Peyer's patch (tissue), 4 donors: ENCODE results near the gene SMAP1. TPM values are rescaled to one million over a fixed set of nuclear protein-coding genes. Genes with fewer than 3 reads are reported as not detected.

Experiments used
- DNase-seq, 3 donors: peaks; one replicate each; pipeline ENCODE4 v3.0.0-alpha.2; 2017 to 2019
- H3K27ac ChIP-seq, 4 donors: fragments of 200-600 bp; sonication (generic); one replicate each; pipeline ENCODE4 v1.5.1; 2016 to 2019
- H3K27me3 ChIP-seq, 2 donors: fragments of 200-600 bp; sonication (generic); one replicate each; pipeline ENCODE4 v1.5.1; 2019
- H3K36me3 ChIP-seq, 3 donors: fragments of 200-600 bp; sonication (generic); one replicate each; pipeline ENCODE4 v1.5.1; 2016 to 2019
- H3K4me1 ChIP-seq, 4 donors: fragments of 200-600 bp; sonication (generic); one replicate each; pipeline ENCODE4 v1.5.1; 2016 to 2019
- H3K4me3 ChIP-seq, 4 donors: fragments of 200-600 bp; sonication (generic); 1 replicate in 3 of 4; 2 replicates in 1 of 4; pipeline ENCODE4 v1.5.1; 2016 to 2019; ENCODE audit warnings: mild to moderate bottlenecking in 1 of 4
- H3K9me3 ChIP-seq, 4 donors: fragments of 200-600 bp; sonication (generic); one replicate each; pipeline ENCODE4 v1.5.1; 2016 to 2019; ENCODE audit warnings: mild to moderate bottlenecking in 1 of 4
- POLR2A ChIP-seq, 2 donors: fragments of 450-650 bp; IDR thresholded peaks; one replicate each; pipeline ENCODE4 v1.5.1; 2017; ENCODE audit warnings: antibody characterized with exemption in 2 of 2, mild to moderate bottlenecking in 2 of 2, moderate library complexity in 2 of 2
- total RNA-seq, 4 donors: library from RNA; depleted of rRNA; stranded (reverse); fragments of >200 nt; gene quantifications; one replicate each; pipeline ENCODE4 v1.1.0, GENCODE V29; 2016
- TF ChIP-seq, protein P1 (sequence below), 6 experiments: fragments of 450-650 bp in 4 of 6; fragments of 200-600 bp in 2 of 6; sonication (generic) in 1 of 6; IDR thresholded peaks; one replicate each; pipeline ENCODE4 v1.5.1; 2017 to 2019; ENCODE audit warnings: antibody characterized with exemption in 6 of 6, mild to moderate bottlenecking in 3 of 6, moderate library complexity in 1 of 6

The SMAP1 gene
- total RNA-seq, 4 donors from 2014 or later: 23.1 to 48.9 (median 42.1) TPM

- H3K4me1 ChIP-seq: no peaks in the 10 kb centered on the region
- no peak overlapping the region for H3K4me3 ChIP-seq
- H3K27ac ChIP-seq: no peak overlapping the region
- no peaks in the 10 kb centered on the region for H3K9me3 ChIP-seq
- DNase-seq: no peak
- TF ChIP-seq, protein P1, sequence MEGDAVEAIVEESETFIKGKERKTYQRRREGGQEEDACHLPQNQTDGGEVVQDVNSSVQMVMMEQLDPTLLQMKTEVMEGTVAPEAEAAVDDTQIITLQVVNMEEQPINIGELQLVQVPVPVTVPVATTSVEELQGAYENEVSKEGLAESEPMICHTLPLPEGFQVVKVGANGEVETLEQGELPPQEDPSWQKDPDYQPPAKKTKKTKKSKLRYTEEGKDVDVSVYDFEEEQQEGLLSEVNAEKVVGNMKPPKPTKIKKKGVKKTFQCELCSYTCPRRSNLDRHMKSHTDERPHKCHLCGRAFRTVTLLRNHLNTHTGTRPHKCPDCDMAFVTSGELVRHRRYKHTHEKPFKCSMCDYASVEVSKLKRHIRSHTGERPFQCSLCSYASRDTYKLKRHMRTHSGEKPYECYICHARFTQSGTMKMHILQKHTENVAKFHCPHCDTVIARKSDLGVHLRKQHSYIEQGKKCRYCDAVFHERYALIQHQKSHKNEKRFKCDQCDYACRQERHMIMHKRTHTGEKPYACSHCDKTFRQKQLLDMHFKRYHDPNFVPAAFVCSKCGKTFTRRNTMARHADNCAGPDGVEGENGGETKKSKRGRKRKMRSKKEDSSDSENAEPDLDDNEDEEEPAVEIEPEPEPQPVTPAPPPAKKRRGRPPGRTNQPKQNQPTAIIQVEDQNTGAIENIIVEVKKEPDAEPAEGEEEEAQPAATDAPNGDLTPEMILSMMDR (IDR thresholded peaks at IDR 0.05): no peak
- no peak for TF ChIP-seq POLR2A (IDR thresholded peaks at IDR 0.05)
- no peaks in the 10 kb centered on the region for H3K27me3 ChIP-seq
- peaks cover 0 to 3% (median 0%) of the 10 kb centered on the region in 3 donors for H3K36me3 ChIP-seq
These were observed 176.6 kb downstream of the SMAP1 start for GRCh38 chr6:70844301-70844700.

DNA sequence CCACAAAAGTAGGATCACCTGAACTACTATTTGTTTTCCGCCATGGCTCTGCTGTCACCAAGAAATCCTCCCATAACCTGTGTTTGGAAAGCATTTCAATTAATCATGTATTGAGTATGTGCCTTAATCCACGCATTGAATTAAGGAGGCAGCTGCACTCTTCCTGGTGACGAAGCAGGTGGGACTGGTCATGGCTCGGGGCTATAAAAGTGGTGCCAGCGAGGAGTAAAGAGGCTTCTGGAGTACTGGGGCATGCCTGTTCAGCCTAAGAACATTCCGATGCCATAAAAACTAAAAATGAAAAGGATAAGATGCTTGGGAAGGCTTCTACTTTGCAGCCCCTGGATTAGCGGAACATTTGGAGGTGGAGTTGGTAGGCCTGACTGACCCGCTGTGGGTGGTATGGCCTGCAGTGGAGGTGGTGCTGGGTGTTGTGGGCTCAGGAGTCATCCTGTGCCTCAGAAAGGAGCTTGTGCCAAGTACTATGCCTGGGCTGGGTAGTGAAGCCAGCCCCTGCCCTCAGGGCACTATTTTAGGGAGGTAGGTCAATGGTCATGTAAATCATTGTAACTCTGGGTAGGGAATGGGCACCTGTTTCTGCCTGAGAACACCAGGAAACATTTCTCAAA lies 178.6 kb downstream of the SMAP1 start:
- TF ChIP-seq, protein P1 (IDR thresholded peaks at IDR 0.05): no peak
- TF ChIP-seq POLR2A (IDR thresholded peaks at IDR 0.05): no peak

DNA sequence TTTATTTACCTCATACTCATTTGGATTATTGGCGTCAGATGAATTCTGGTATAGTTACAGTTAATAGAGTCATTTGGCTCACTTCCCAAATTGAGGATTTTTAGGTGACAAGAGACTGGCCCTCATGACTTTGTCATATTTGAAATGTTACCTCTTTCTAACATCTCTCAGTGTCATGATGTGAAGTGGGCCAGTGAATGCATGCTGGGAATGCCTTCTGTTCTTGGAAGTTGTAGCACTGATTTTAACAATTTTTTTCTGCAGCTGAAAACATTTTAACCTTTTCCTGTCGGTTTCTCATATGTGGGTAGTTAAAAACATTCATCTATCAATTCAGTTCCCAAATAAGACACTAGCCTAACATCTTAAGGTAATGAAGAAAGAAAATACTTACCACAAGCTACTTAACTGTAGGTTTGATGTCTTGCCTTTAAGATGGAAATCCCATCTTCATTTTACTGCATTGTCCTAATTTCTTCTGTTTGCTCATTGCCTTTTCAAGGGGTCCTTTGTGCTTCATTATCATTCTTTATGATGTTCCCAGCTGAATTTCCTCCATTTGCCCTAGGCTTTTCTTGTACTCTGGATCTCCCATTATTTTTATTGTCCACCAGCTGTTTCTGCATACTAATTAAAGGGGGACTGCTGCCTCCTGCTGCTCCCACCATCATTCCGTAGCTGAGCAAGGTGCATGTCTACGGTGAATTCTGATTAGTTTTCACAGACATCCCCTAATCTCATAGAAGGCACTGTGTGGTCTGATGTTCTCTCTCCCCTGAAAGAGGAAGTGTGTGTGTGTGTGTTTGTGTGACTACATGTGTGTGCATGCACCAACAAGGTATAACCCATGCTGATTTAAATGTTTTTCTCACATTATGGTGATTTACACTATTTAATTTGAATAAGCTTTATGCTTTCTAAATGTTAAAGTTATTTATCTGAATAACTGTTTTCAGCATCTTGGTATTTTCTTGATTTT lies 179.7 kb downstream of the SMAP1 start:
- peaks cover 0 to 3% (median 0%) of the 10 kb centered on the region in 3 donors for H3K36me3 ChIP-seq
- H3K27ac ChIP-seq: no peak overlapping the region
- no peaks in the 10 kb centered on the region for H3K27me3 ChIP-seq
- H3K4me3 ChIP-seq: no peak overlapping the region
- no peaks in the 10 kb centered on the region for H3K4me1 ChIP-seq
- no peaks in the 10 kb centered on the region for H3K9me3 ChIP-seq
- TF ChIP-seq, protein P1 (IDR thresholded peaks at IDR 0.05): no peak
- no peak for TF ChIP-seq POLR2A (IDR thresholded peaks at IDR 0.05)
- DNase-seq: no peak

More for the DNA sequence above, 178.6 kb downstream of the SMAP1 start:
- DNase-seq: no peak
- Histone ChIP-seq H3K4me1 (no peaks in the 10 kb centered on the region), H3K9me3 (no peaks in the 10 kb centered on the region), H3K4me3 (no peak overlapping the region), H3K27ac (no peak overlapping the region), H3K36me3 (peaks cover 0 to 3% (median 0%) of the 10 kb centered on the region in 3 donors), H3K27me3 (no peaks in the 10 kb centered on the region)

GRCh38 chr6:70849348-70850069 lies 181.8 kb downstream of the SMAP1 start:
- no peak for TF ChIP-seq POLR2A (IDR thresholded peaks at IDR 0.05)
- TF ChIP-seq, protein P1 (IDR thresholded peaks at IDR 0.05): no peak
- Histone ChIP-seq H3K27me3 (no peaks in the 10 kb centered on the region), H3K4me1 (no peaks in the 10 kb centered on the region), H3K27ac (no peak overlapping the region), H3K36me3 (peaks cover 0 to 16% (median 0%) of the 10 kb centered on the region in 3 donors), H3K4me3 (no peak overlapping the region), H3K9me3 (no peaks in the 10 kb centered on the region)
- no peak for DNase-seq

DNA sequence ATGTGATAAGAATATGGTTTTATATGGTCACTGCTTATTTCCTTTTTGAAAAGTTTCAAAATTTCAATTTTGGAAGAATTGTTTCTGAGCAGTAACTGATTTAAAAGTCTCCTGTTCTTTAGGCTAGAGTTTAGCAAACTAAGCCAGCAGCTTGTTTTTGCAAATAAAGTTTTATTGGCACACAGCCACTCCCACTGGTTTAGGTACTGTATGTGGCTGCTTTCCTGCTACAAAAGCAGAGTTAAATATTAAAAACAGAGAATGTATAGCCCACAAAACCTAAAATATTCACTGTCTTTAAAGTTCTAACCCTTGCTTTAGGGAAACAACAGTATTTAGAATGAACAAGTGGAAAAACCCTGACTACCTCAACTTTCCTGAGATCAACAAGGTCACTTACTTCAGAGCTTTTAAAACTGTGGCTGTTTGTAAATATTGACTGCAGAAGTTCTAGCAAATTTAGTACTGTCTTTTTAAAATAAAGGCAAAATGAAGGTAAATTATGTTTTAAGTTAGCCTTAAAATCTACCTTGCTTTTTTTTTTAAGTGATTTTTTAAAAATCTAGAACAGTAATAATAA lies 185.1 kb downstream of the SMAP1 start:
- Histone ChIP-seq H3K4me3 (no peak overlapping the region), H3K9me3 (no peaks in the 10 kb centered on the region), H3K27me3 (no peaks in the 10 kb centered on the region), H3K27ac (no peak overlapping the region), H3K36me3 (peaks cover 0 to 19% (median 0%) of the 10 kb centered on the region in 3 donors), H3K4me1 (no peaks in the 10 kb centered on the region)
- no peak for DNase-seq
- no peak for TF ChIP-seq POLR2A (IDR thresholded peaks at IDR 0.05)
- TF ChIP-seq, protein P1 (IDR thresholded peaks at IDR 0.05): no peak
